DMS114 treated with DMSO at 0.1 percent for 48 hours (cell line): ENCODE measurements around the gene MYH8.

Experiments used
- DNase-seq: peaks from one replicate; lab custom pipeline; 2025; ENCODE audit not compliant: unreplicated experiment; lab: John Stamatoyannopoulos, UW

The MYH8 gene

DNA sequence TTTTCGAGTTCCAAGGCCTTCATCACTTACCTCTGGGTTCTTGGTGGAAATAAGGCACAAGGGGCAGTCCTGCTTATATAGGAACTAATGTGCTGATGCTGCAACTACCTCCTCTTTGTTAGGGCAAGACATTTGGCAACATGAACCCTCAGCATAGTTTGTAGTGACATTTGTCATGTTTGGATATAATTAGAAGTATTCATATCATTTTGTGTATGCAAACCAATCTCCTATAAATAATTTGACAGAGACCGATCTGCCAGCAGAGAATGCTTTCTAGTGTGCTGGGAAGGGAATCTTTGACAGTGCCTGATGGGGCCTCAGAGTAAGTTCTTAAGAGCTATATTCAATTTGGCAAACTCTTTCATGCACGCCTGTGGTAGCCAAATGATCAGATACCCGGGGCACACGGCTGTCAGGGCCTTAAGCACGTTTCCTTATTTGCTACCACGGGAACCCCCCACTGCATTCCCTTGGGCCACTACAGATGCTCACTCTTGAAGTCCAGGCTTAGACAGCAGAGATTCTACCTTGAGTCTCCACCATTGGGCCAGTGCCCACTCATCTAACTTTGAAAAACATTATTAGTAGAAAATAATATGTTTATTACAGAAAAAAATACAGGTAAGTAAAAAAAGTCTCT is at the start of gene MYH8:
Gene MYH8 (minus strand): TSS at position 51 of the 643 bp plus-strand sequence. CDS start 1,723 bp downstream, outside the sequence.
- no peak for DNase-seq

DNA sequence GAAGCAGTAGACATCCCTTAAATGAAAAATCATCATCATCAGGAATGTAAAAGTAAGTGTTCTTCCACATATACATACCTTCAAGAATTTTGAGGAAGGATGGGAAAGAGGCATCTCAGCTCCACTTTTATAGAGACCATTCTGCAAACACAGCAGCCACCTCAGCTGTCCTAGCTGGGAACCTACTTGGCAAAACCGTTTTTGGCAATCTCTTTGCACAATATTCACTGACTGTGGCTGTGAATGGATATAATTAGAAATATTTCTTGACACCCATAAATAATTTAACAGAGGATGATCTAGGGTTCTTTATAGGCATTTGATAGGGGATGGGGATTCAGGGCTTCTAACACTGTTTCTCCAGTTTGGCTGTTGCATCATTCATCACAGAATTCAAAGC is 47.7 kb upstream of the MYH8 start, which contains the start of gene MYH4:
Gene MYH4 (minus strand): TSS at position 101 of the 400 bp plus-strand sequence. CDS start 2,814 bp downstream, outside the sequence.
- no peak for DNase-seq

DNA sequence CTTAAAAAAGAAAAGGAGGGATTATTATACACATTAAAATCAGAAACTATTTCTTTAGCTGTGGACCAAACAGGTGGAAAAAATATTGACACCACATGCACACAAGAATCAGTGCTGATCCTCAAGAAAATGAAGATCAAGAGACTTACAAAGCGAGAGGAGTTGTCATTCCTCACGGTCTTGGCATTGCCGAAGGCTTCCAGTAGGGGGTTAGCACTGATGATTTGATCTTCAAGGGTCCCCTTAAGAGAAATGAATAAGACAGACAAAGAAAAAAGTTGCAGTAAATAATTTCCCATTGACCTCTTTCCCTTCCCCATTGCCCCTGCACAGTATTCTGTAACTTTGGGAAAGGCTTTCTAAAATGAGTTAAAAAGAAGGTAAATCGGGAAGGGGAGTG is 41.7 kb upstream of the MYH8 start:
- DNase-seq = no peak

DNA sequence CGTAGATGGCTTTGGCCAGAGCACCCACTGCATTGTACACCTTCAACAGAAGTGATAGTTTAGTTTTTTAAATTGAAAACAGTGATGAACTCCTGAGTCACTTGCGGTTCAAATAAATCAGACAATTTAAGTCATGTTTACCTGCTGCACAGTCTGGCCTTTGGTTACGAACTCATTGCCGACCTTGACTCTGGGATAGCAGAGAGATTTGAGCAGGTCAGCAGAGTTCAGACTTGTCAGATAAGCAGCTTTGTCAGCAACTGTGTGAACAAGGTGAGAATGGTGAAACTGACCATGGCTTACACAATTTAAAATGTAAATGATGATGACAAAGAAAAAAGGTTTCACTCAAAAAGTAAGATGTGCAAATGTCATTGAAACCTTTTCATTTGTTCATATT is 38.3 kb upstream of the MYH8 start:
- DNase-seq = no peak

GRCh38 chr17:10458701-10459100 is 37.0 kb upstream of the MYH8 start:
- no peak for DNase-seq

DNA sequence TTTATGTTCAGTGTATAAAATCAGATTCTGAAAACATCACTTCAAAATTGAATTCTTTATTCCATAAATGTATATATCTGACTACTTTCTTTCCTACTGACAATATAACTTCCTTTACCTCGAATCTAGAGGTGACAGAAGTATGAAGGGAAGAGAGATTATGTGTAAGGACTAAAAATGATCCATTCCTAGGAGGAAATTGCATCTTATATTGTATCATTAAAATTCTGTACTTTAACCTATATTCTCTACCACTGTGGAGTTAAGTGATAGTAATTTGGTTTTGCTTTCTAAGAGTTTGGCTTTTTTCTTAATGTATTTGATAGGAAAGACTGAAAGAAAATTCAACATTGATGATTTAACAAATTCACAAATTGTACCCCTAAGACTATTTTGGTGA is 36.2 kb upstream of the MYH8 start:
- no peak for DNase-seq

DNA sequence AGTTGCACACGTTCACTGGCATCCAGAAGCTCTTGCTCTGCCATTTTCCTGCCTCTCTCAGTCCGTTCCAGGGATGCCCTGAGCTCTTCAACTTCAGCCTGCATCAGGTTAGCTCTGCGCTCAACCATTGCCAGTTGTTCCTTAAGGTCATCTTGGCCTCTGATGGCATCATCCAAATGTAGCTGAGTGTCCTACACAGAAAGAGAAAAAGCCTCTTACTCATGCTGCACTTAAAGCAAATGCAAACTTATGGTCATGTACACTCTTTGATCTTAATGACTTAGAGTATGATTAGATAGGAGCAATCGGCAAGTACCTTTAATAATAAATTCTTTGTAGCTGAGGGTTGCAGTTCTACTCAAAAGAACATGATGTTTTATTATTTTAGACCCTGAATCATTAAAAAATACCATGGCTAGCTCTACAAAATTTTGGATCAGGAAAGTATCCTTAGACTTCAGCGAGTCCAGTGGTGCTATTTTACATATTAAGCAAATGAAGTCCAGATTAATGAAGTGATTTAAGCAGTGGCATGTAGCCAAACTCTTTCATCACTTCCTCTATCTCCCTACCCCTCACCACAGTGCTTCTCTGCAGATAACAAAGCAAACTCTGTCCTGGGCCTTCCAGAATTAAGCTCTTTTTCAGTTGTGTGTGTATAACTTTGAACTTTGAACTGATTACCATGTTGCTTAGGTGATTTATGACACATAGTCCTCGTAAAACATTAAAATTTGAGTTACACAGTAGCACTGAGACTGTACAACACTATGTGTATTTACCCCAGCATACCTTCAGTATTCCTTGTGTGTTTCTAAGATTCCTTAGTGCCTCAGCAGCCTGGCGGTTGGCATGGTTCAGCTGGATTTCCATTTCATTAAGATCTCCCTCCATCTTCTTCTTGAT is 25.5 kb upstream of the MYH8 start:
- no peak for DNase-seq

- DNase-seq = no peak
These were observed 18.1 kb upstream of the MYH8 start for GRCh38 chr17:10439816-10440215.

- no peak for DNase-seq
These were observed 13.3 kb upstream of the MYH8 start for GRCh38 chr17:10435096-10435495.

DNA sequence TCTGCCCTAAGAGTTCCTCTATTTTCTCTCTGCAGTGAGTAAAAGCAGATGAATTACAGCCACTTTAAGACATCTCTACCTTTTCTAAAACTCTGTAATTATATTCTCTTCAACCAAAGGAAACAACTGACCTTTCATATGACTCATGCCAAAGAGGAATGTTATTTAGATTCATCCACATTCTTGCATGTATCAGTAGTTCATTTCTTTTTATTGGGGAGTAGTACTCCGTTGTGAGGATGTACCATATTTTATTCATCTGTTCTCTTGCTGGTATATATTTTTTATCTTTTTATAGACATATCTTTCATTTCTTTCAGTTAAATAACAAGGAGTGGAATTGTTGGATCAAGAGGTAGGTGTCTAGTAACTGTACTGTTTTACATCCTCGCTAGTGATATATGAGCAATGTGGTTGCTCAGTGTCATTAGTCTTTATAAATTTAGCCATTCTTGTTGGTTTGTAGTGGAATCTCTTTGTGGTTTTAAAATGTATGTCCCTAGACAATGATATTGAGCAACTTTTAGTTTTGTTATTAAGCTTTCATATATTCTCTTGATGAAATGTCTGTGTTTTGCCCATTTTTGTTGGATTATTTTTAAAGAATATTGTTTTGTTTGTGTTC is 7.8 kb upstream of the MYH8 start:
- no peak for DNase-seq

GRCh38 chr17:10428781-10429180 is 7.0 kb upstream of the MYH8 start:
- no peak for DNase-seq

DNA sequence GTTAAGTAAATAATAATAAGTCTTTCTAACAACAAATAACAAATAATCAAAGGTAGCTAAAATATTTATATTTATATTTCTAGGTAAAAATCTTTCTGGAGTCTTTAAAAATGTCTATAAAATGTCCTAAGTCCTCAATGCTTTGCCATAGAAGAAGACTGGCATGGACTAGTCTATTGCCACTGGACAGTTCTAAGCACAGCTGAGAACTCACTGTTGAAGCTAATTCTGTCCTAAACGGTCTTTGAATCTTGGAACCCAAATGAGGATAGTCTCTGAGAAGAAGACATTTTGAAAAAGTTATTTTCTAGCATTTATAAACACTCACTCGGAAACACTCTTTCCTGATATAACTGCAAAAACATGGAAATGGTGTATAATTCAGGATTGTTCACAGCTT is 539 bp downstream of the MYH8 start:
- no peak for DNase-seq

DNA sequence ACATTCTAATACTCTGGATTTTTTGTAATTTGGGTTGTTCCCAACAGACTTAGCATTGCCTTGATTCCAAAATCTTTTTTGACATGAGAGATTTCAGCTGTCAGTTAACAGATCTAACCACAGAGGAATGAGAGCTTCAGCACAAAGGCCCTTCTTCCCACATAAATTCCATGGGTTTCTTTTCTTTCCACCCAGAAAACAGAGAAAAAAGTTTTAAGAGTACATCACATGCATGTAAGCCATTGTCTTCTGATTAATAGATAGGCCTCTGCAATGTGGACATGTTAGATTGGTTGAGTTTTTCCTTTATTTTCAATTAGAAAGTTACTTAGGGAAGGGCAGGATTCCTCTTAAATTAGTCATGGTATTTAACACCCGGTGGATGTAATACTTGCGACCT is 939 bp downstream of the MYH8 start:
- DNase-seq = no peak

DNA sequence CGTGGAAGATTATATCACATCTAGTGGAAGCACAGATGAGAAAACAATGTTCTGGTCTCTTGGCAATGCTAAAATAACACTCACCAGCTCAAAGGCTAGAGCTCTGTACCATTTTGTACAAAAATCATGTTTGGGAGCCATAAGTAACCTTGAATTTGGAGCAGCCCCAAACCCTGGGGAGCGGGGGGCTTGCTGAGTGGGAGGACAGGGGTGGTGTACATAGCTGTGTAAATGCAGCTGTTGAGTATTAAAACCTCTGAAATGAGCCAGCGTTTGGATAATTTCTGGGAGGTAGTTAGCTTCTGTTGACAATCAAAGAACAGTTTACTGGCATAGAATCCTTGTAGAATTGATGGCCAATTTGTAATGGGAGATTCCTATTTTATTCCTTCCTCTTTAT is 4.3 kb downstream of the MYH8 start:
- no peak for DNase-seq

DNA sequence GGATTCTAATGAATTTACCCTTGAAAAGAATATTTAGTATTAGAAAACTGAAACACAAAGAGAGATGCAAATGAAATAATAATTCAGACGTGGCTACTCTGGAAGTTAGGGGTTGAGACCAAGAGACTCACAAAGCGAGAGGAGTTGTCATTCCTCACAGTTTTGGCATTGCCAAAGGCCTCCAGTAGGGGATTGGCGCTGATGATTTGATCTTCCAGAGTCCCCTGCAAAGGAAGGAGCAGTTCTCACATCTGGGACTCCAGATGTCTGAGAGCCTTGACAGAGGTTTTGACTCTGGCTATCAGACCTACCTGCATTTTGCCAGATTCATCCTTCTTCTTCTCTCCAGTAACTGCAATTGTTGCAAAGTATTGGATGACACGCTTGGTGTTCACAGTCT is 6.6 kb downstream of the MYH8 start:
- no peak for DNase-seq

DNA sequence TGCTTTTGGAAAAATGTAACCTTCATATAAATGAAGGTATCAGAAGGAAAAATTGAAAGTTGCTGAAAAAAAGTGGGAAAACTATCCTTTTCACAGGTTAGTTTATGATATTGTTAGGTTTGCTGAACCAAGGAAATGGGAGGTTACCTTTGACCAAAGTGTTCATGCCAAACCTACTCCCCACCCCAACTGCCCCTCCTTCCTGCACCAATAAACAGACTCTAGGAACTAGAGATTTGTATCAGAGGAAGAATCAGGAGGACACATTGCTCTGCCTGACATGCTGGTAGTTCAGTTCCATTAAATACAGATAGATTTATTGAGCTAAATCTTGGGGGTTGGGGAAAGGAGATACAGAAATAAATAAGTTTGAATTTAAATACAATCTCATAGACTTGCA is 18.2 kb downstream of the MYH8 start:
- no peak for DNase-seq

GRCh38 chr17:10398352-10398751 is 23.4 kb downstream of the MYH8 start:
- DNase-seq = no peak

GRCh38 chr17:10396524-10397163 is 25.1 kb downstream of the MYH8 start:
- no peak for DNase-seq

GRCh38 chr17:10394201-10394887 is 27.4 kb downstream of the MYH8 start:
- DNase-seq = no peak

DNA sequence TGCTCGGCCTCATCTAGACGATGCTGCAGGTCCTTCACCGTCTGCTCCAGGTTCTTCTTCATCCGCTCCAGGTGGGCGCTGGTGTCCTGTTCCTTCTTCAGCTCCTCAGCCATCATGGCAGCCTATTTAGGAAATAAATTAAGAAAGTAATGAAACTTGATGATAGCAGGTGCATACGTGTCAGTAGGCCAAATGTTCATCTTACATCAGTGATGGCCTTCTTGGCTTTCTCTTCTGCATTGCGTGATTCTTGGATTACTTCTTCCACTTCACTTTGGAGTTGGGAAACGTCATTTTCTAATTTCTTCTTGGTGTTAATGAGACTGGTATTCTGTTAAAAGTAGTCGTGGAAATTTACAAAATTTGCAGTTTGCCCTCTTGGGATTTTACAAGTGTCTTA is 28.9 kb downstream of the MYH8 start:
- DNase-seq = no peak

- no peak for DNase-seq
These were observed 35.9 kb downstream of the MYH8 start for GRCh38 chr17:10385871-10386270.
